SJCRH30 (cell line): ENCODE results near the gene MS4A7. TPM values are rescaled to one million over a fixed set of nuclear protein-coding genes. Genes with fewer than 3 reads are reported as not detected.

Experiments
- DNase-seq, 2 experiments: peaks; one replicate each; pipeline ENCODE4 v3.0.0-alpha.2; 2015 to 2020
- H3K27ac ChIP-seq: fragments of 250-450 bp; sonication (Bioruptor Pico); 2 replicates; pipeline ENCODE4 v1.5.1; 2020; ENCODE audit warnings: mild to moderate bottlenecking, moderate library complexity
- H3K27me3 ChIP-seq: fragments of 250-450 bp; sonication (Bioruptor Pico); 2 replicates; pipeline ENCODE4 v1.5.1; 2020; ENCODE audit warnings: mild to moderate bottlenecking, moderate library complexity
- H3K36me3 ChIP-seq: fragments of 250-450 bp; sonication (Bioruptor Pico); 2 replicates; pipeline ENCODE4 v1.5.1; 2020; ENCODE audit warnings: mild to moderate bottlenecking, moderate library complexity
- H3K4me1 ChIP-seq: fragments of 250-450 bp; sonication (Bioruptor Pico); 2 replicates; pipeline ENCODE4 v1.5.1; 2020; ENCODE audit warnings: mild to moderate bottlenecking, moderate library complexity
- H3K4me3 ChIP-seq: fragments of 250-450 bp; sonication (Bioruptor Pico); 2 replicates; pipeline ENCODE4 v1.5.1; 2020; ENCODE audit warnings: mild to moderate bottlenecking, moderate library complexity
- H3K9me3 ChIP-seq: fragments of 250-450 bp; sonication (Bioruptor Pico); replicated peaks from 2 replicates; pipeline ENCODE4 v1.5.1; 2020; ENCODE audit warnings: mild to moderate bottlenecking, moderate library complexity
- total RNA-seq: library from RNA; depleted of rRNA; stranded (reverse); fragments of >200 nt; shearing (Covaris generic); gene quantifications from 2 replicates; pipeline ENCODE4 v1.2.3, GENCODE V29; 2014; rRNA removed

The MS4A7 gene
- not detected in 2 replicates for total RNA-seq

- no peaks in the 10 kb centered on the region for H3K9me3 ChIP-seq
- no peaks in the 10 kb centered on the region for H3K4me1 ChIP-seq
- H3K4me3 ChIP-seq, result no peak within 1 kb of the TSS
- no peak within 1 kb of the TSS for H3K27ac ChIP-seq
- no peaks in the 10 kb centered on the region for H3K27me3 ChIP-seq
- DNase-seq, result no peak
- no peaks in the 10 kb centered on the region for H3K36me3 ChIP-seq
These were observed at the start of gene MS4A7 for GRCh38 chr11:60378354-60378753. Gene MS4A7 (plus strand): TSS chr11:60378532. CDS start chr11:60383142, 4,610 bp downstream.

GRCh38 chr11:60332846-60333245 is 45.5 kb upstream of the MS4A7 start:
- H3K27me3 ChIP-seq, result no peaks in the 10 kb centered on the region
- DNase-seq, result no peak
- no peak overlapping the region for H3K27ac ChIP-seq
- no peaks in the 10 kb centered on the region for H3K9me3 ChIP-seq
- no peaks in the 10 kb centered on the region for H3K36me3 ChIP-seq
- H3K4me1 ChIP-seq, result no peaks in the 10 kb centered on the region
- no peak overlapping the region for H3K4me3 ChIP-seq

- DNase-seq, result peak; percentile 57 to 79
- Histone ChIP-seq H3K4me1 (no peaks in the 10 kb centered on the region), H3K9me3 (no peaks in the 10 kb centered on the region), H3K27ac (no peak overlapping the region), H3K4me3 (no peak overlapping the region), H3K27me3 (no peaks in the 10 kb centered on the region), H3K36me3 (no peaks in the 10 kb centered on the region)
These were observed 44.2 kb upstream of the MS4A7 start for GRCh38 chr11:60334005-60334620.

GRCh38 chr11:60336767-60337391 is 41.5 kb upstream of the MS4A7 start:
- Histone ChIP-seq H3K36me3 (no peaks in the 10 kb centered on the region), H3K27me3 (no peaks in the 10 kb centered on the region)
- no peak for DNase-seq

GRCh38 chr11:60338053-60338452 is 40.3 kb upstream of the MS4A7 start:
- no peak overlapping the region for H3K4me3 ChIP-seq
- H3K27me3 ChIP-seq, result no peaks in the 10 kb centered on the region
- no peaks in the 10 kb centered on the region for H3K36me3 ChIP-seq
- H3K4me1 ChIP-seq, result no peaks in the 10 kb centered on the region
- H3K9me3 ChIP-seq, result no peaks in the 10 kb centered on the region
- no peak overlapping the region for H3K27ac ChIP-seq
- no peak for DNase-seq

More at GRCh38 chr11:60336767-60337391, 41.5 kb upstream of the MS4A7 start:
- no peaks in the 10 kb centered on the region for H3K9me3 ChIP-seq
- H3K4me1 ChIP-seq, result no peaks in the 10 kb centered on the region
- H3K27ac ChIP-seq, result no peak overlapping the region
- H3K4me3 ChIP-seq, result no peak overlapping the region

- Histone ChIP-seq H3K9me3 (no peaks in the 10 kb centered on the region), H3K27me3 (no peaks in the 10 kb centered on the region), H3K4me1 (no peaks in the 10 kb centered on the region), H3K36me3 (no peaks in the 10 kb centered on the region), H3K27ac (no peak overlapping the region), H3K4me3 (no peak overlapping the region)
- no peak for DNase-seq
These were observed 39.0 kb upstream of the MS4A7 start for GRCh38 chr11:60339356-60339755.

GRCh38 chr11:60343094-60343704 is 35.1 kb upstream of the MS4A7 start:
- peak; percentile 4 to 30 for DNase-seq
- Histone ChIP-seq H3K36me3 (no peaks in the 10 kb centered on the region), H3K27me3 (no peaks in the 10 kb centered on the region; the same call in 1 of the 2 replicates), H3K4me1 (no peaks in the 10 kb centered on the region), H3K9me3 (no peaks in the 10 kb centered on the region), H3K4me3 (no peak overlapping the region), H3K27ac (no peak overlapping the region)

- Histone ChIP-seq H3K4me3 (no peak overlapping the region), H3K36me3 (no peaks in the 10 kb centered on the region), H3K9me3 (no peaks in the 10 kb centered on the region), H3K27ac (no peak overlapping the region), H3K4me1 (no peaks in the 10 kb centered on the region), H3K27me3 (no peaks in the 10 kb centered on the region; the same call in 1 of the 2 replicates)
- no peak for DNase-seq
These were observed 34.2 kb upstream of the MS4A7 start for GRCh38 chr11:60344146-60344545.

- no peaks in the 10 kb centered on the region for H3K9me3 ChIP-seq
- H3K4me3 ChIP-seq, result no peak overlapping the region
- H3K4me1 ChIP-seq, result no peaks in the 10 kb centered on the region
- H3K36me3 ChIP-seq, result no peaks in the 10 kb centered on the region
- no peak overlapping the region for H3K27ac ChIP-seq
- H3K27me3 ChIP-seq, result no peaks in the 10 kb centered on the region; the same call in 1 of the 2 replicates
- peak; percentile 18 to 46 for DNase-seq
These were observed 32.8 kb upstream of the MS4A7 start for GRCh38 chr11:60345489-60345888.

- Histone ChIP-seq H3K9me3 (no peaks in the 10 kb centered on the region), H3K4me1 (no peaks in the 10 kb centered on the region), H3K27ac (no peak overlapping the region), H3K4me3 (no peak overlapping the region), H3K27me3 (no peaks in the 10 kb centered on the region; the same call in 1 of the 2 replicates), H3K36me3 (no peaks in the 10 kb centered on the region)
- DNase-seq, result no peak
These were observed 31.1 kb upstream of the MS4A7 start for GRCh38 chr11:60347084-60347797.

GRCh38 chr11:60348116-60348515 is 30.2 kb upstream of the MS4A7 start:
- no peaks in the 10 kb centered on the region; the same call in 1 of the 2 replicates for H3K27me3 ChIP-seq
- H3K4me3 ChIP-seq, result no peak overlapping the region
- no peaks in the 10 kb centered on the region for H3K9me3 ChIP-seq
- no peaks in the 10 kb centered on the region for H3K4me1 ChIP-seq
- no peaks in the 10 kb centered on the region for H3K36me3 ChIP-seq
- no peak overlapping the region for H3K27ac ChIP-seq
- DNase-seq, result peak in 1 of 2 experiments; percentile 5

- no peaks in the 10 kb centered on the region for H3K9me3 ChIP-seq
- H3K27ac ChIP-seq, result no peak overlapping the region
- H3K27me3 ChIP-seq, result no peaks in the 10 kb centered on the region; the same call in 1 of the 2 replicates
- no peaks in the 10 kb centered on the region for H3K36me3 ChIP-seq
- no peak overlapping the region for H3K4me3 ChIP-seq
- no peak for DNase-seq
- no peaks in the 10 kb centered on the region for H3K4me1 ChIP-seq
These were observed 28.3 kb upstream of the MS4A7 start for GRCh38 chr11:60349990-60350389.

- DNase-seq, result no peak
- Histone ChIP-seq H3K27ac (no peak overlapping the region), H3K36me3 (no peaks in the 10 kb centered on the region), H3K4me3 (no peak overlapping the region), H3K9me3 (no peaks in the 10 kb centered on the region), H3K4me1 (no peaks in the 10 kb centered on the region), H3K27me3 (no peaks in the 10 kb centered on the region)
These were observed 20.6 kb upstream of the MS4A7 start for GRCh38 chr11:60357771-60358170.

- no peak overlapping the region for H3K4me3 ChIP-seq
- no peaks in the 10 kb centered on the region for H3K36me3 ChIP-seq
- no peak for DNase-seq
- no peak overlapping the region for H3K27ac ChIP-seq
- H3K27me3 ChIP-seq, result no peaks in the 10 kb centered on the region; the same call in 1 of the 2 replicates
- H3K4me1 ChIP-seq, result no peaks in the 10 kb centered on the region
- no peaks in the 10 kb centered on the region for H3K9me3 ChIP-seq
These were observed 17.7 kb upstream of the MS4A7 start for GRCh38 chr11:60360621-60361020.

- Histone ChIP-seq H3K36me3 (no peaks in the 10 kb centered on the region), H3K4me3 (no peak overlapping the region), H3K9me3 (no peaks in the 10 kb centered on the region), H3K4me1 (no peaks in the 10 kb centered on the region), H3K27ac (no peak overlapping the region), H3K27me3 (no peaks in the 10 kb centered on the region; the same call in 1 of the 2 replicates)
- DNase-seq, result no peak
These were observed 16.1 kb upstream of the MS4A7 start for GRCh38 chr11:60362241-60362640.
